ENCODE measurements around the gene WDR45B.
"Not testable (repeated sequence)": the region's sequence is repeated elsewhere in the genome, so short reads cannot be mapped to it uniquely, and the experiment has no call there.

The WDR45B gene

GRCh38 chr17:82656266-82656665 is 8.0 kb upstream of the WDR45B start:
- ATAC-seq (ENCODE audit: low read depth) (no peak), DNase-seq (ENCODE audit: low spot score in 2 of 2) (no peak)
- Mint-ChIP-seq H3K4me3 (no peak overlapping the region), H3K9me3 (no peaks in the 10 kb centered on the region), H3K27me3 (no peaks in the 10 kb centered on the region), H3K4me1 (no peaks in the 10 kb centered on the region), H3K27ac (no peak overlapping the region), H3K36me3 (peaks cover 3% of the 10 kb centered on the region)

- Mint-ChIP-seq H3K27ac (no peak overlapping the region), H3K4me3 (no peak overlapping the region), H3K4me1 (no peaks in the 10 kb centered on the region), H3K27me3 (no peaks in the 10 kb centered on the region), H3K9me3 (no peaks in the 10 kb centered on the region), H3K36me3 (peaks cover 3% of the 10 kb centered on the region)
- no peak for ATAC-seq (ENCODE audit: low read depth)
- DNase-seq (ENCODE audit: low spot score in 2 of 2): no peak
These were observed 7.3 kb upstream of the WDR45B start for GRCh38 chr17:82655523-82655922.

- no peak overlapping the region for H3K27ac Mint-ChIP-seq
- no peaks in the 10 kb centered on the region for H3K9me3 Mint-ChIP-seq
- no peak overlapping the region for H3K4me3 Mint-ChIP-seq
- peaks cover 3% of the 10 kb centered on the region for H3K36me3 Mint-ChIP-seq
- H3K27me3 Mint-ChIP-seq: no peaks in the 10 kb centered on the region
- DNase-seq (ENCODE audit: low spot score in 2 of 2) (no peak), ATAC-seq (ENCODE audit: low read depth) (no peak)
- no peaks in the 10 kb centered on the region for H3K4me1 Mint-ChIP-seq
These were observed 6.8 kb upstream of the WDR45B start for GRCh38 chr17:82655038-82655479.

GRCh38 chr17:82654611-82655010 is 6.4 kb upstream of the WDR45B start:
- not testable (repeated sequence) for H3K9me3 Mint-ChIP-seq; H3K27ac Mint-ChIP-seq; H3K36me3 Mint-ChIP-seq; H3K27me3 Mint-ChIP-seq; H3K4me1 Mint-ChIP-seq; DNase-seq (ENCODE audit: low spot score in 2 of 2); H3K4me3 Mint-ChIP-seq; ATAC-seq (ENCODE audit: low read depth)

- DNase-seq (ENCODE audit: low spot score in 2 of 2) (no peak), ATAC-seq (ENCODE audit: low read depth) (no peak)
- Mint-ChIP-seq H3K4me1 (peaks cover 2% of the 10 kb centered on the region), H3K36me3 (peaks cover 3% of the 10 kb centered on the region), H3K27ac (no peak overlapping the region), H3K9me3 (no peaks in the 10 kb centered on the region), H3K4me3 (no peak overlapping the region), H3K27me3 (no peaks in the 10 kb centered on the region)
These were observed 5.6 kb upstream of the WDR45B start for GRCh38 chr17:82653651-82654528.

GRCh38 chr17:82650723-82651122 is 2.5 kb upstream of the WDR45B start:
- DNase-seq (ENCODE audit: low spot score in 2 of 2): no peak
- Mint-ChIP-seq H3K27ac (no peak overlapping the region), H3K27me3 (no peaks in the 10 kb centered on the region), H3K4me3 (no peak overlapping the region), H3K9me3 (no peaks in the 10 kb centered on the region), H3K4me1 (peaks cover 5% of the 10 kb centered on the region), H3K36me3 (peaks cover 1% of the 10 kb centered on the region)
- no peak for ATAC-seq (ENCODE audit: low read depth)

- peak in 1 of 2 donors; percentile 33 for DNase-seq (ENCODE audit: low spot score in 2 of 2)
- Mint-ChIP-seq H3K9me3 (no peaks in the 10 kb centered on the region), H3K4me1 (peaks cover 8% of the 10 kb centered on the region), H3K27me3 (no peaks in the 10 kb centered on the region), H3K27ac (no peak overlapping the region), H3K36me3 (peaks cover 3% of the 10 kb centered on the region), H3K4me3 (peak overlapping the region; percentile 66)
- no peak for ATAC-seq (ENCODE audit: low read depth)
These were observed 1.4 kb upstream of the WDR45B start for GRCh38 chr17:82649501-82650261.

GRCh38 chr17:82648742-82649331 is 593 bp upstream of the WDR45B start:
- H3K4me3 Mint-ChIP-seq: peak overlapping the region; percentile 27
- H3K27me3 Mint-ChIP-seq: no peaks in the 10 kb centered on the region
- H3K36me3 Mint-ChIP-seq: peaks cover 7% of the 10 kb centered on the region
- DNase-seq (ENCODE audit: low spot score in 2 of 2) (peak; percentile 38 to 58), ATAC-seq (ENCODE audit: low read depth) (peak; percentile 5)
- H3K9me3 Mint-ChIP-seq: no peaks in the 10 kb centered on the region
- peaks cover 9% of the 10 kb centered on the region for H3K4me1 Mint-ChIP-seq
- no peak overlapping the region for H3K27ac Mint-ChIP-seq

GRCh38 chr17:82647593-82648164 is 565 bp downstream of the WDR45B start:
- peak; percentile 30 for ATAC-seq (ENCODE audit: low read depth)
- Mint-ChIP-seq H3K4me3 (peak overlapping the region; percentile 88), H3K9me3 (no peaks in the 10 kb centered on the region), H3K27ac (peak overlapping the region; percentile 86), H3K4me1 (peaks cover 10% of the 10 kb centered on the region), H3K36me3 (peaks cover 10% of the 10 kb centered on the region), H3K27me3 (no peaks in the 10 kb centered on the region)
- DNase-seq (ENCODE audit: low spot score in 2 of 2): peak; percentile 42 to 65

GRCh38 chr17:82645516-82645915 is 2.7 kb downstream of the WDR45B start:
- Mint-ChIP-seq H3K4me1 (peaks cover 10% of the 10 kb centered on the region), H3K27ac (no peak overlapping the region), H3K9me3 (no peaks in the 10 kb centered on the region), H3K27me3 (no peaks in the 10 kb centered on the region), H3K4me3 (peak overlapping the region; percentile 44), H3K36me3 (peaks cover 19% of the 10 kb centered on the region)
- no peak for DNase-seq (ENCODE audit: low spot score in 2 of 2)
- no peak for ATAC-seq (ENCODE audit: low read depth)

GRCh38 chr17:82644148-82644547 is 4.1 kb downstream of the WDR45B start:
- Mint-ChIP-seq H3K4me1 (peaks cover 16% of the 10 kb centered on the region), H3K27ac (no peak overlapping the region), H3K4me3 (no peak overlapping the region), H3K36me3 (peaks cover 28% of the 10 kb centered on the region), H3K27me3 (no peaks in the 10 kb centered on the region), H3K9me3 (no peaks in the 10 kb centered on the region)
- ATAC-seq (ENCODE audit: low read depth) (no peak), DNase-seq (ENCODE audit: low spot score in 2 of 2) (no peak)

GRCh38 chr17:82642022-82642421 is 6.2 kb downstream of the WDR45B start:
- ATAC-seq (ENCODE audit: low read depth): no peak
- peaks cover 26% of the 10 kb centered on the region for H3K4me1 Mint-ChIP-seq
- H3K27me3 Mint-ChIP-seq: no peaks in the 10 kb centered on the region
- peaks cover 36% of the 10 kb centered on the region for H3K36me3 Mint-ChIP-seq
- DNase-seq (ENCODE audit: low spot score in 2 of 2): no peak
- no peaks in the 10 kb centered on the region for H3K9me3 Mint-ChIP-seq
- H3K4me3 Mint-ChIP-seq: no peak overlapping the region
- no peak overlapping the region for H3K27ac Mint-ChIP-seq

- H3K27me3 Mint-ChIP-seq: no peaks in the 10 kb centered on the region
- peaks cover 39% of the 10 kb centered on the region for H3K36me3 Mint-ChIP-seq
- H3K9me3 Mint-ChIP-seq: peaks cover 1% of the 10 kb centered on the region
- peaks cover 22% of the 10 kb centered on the region for H3K4me1 Mint-ChIP-seq
- no peak for DNase-seq (ENCODE audit: low spot score in 2 of 2)
- H3K4me3 Mint-ChIP-seq: no peak overlapping the region
- no peak for ATAC-seq (ENCODE audit: low read depth)
- H3K27ac Mint-ChIP-seq: peak overlapping the region; percentile 32
These were observed 8.2 kb downstream of the WDR45B start for GRCh38 chr17:82640036-82640435.

GRCh38 chr17:82639628-82640027 is 8.6 kb downstream of the WDR45B start:
- H3K27me3 Mint-ChIP-seq: no peaks in the 10 kb centered on the region
- peak overlapping the region; percentile 32 for H3K27ac Mint-ChIP-seq
- no peak for ATAC-seq (ENCODE audit: low read depth)
- DNase-seq (ENCODE audit: low spot score in 2 of 2): no peak
- H3K36me3 Mint-ChIP-seq: peaks cover 41% of the 10 kb centered on the region
- peaks cover 25% of the 10 kb centered on the region for H3K4me1 Mint-ChIP-seq
- H3K4me3 Mint-ChIP-seq: no peak overlapping the region
- peaks cover 1% of the 10 kb centered on the region for H3K9me3 Mint-ChIP-seq

All from memory B cell (primary cell).